G401 (cell line): ENCODE measurements around the gene SPNS1. TPM values are rescaled to one million over a fixed set of nuclear protein-coding genes. Genes with fewer than 3 reads are reported as not detected.
"Not testable (repeated sequence)": the region's sequence is repeated elsewhere in the genome, so short reads cannot be mapped to it uniquely, and the experiment has no call there.

Experiments
- DNase-seq: peaks from one replicate; pipeline ENCODE4 v3.0.0-alpha.2; 2015; ENCODE audit warnings: low spot score
- in situ Hi-C: cut with HindIII; loops from 2 replicates; pipeline ENCODE4 v1.10.0; 2016; ENCODE audit warnings: low sequenced_read_pairs, mixed read lengths
- total RNA-seq: library from RNA; depleted of rRNA; stranded (reverse); fragments of >200 nt; shearing (Covaris generic); gene quantifications from 2 replicates; pipeline ENCODE4 v1.2.3, GENCODE V29; 2014

The SPNS1 gene
- total RNA-seq, 1 experiment from 2014 or later: 81.8 TPM

- in situ Hi-C loops: no loop called here
- peak; percentile 100 for DNase-seq
Measured at GRCh38 chr16:28950648-28951409, 23.7 kb upstream of the SPNS1 start, which contains the start of gene NFATC2IP. Gene NFATC2IP, plus strand, starts transcription at chr16:28950937. Its CDS starts 75 bp downstream, at chr16:28951012.

DNA sequence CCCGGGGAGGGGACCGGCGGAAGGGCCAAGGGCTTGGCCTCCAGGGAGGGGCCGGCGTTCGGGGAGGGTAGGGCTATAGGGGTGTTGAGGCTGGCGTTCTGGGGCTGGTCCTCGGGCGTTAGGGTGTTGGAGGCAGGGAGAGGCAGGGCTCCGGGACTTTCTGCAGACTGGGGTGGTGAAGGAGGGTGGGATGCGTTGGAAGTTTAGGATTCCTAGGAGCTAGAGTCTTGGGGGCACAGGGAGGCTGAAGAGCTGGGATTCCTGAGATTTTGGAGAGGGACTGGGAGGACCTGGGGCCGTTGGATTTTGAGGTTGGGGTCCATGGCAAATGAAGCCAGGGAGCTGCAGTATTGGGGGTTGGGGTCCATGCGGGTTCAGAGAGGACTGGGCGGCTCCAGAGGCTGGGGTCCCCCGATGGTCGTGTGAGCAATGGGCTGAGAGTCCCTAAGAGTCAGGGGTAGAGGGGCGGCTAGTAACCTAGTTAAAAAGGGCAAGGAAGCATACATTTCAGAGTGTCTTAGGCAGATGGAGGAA is 23.1 kb upstream of the SPNS1 start:
- DNase-seq: no peak
- in situ Hi-C loops: no loop called here

DNA sequence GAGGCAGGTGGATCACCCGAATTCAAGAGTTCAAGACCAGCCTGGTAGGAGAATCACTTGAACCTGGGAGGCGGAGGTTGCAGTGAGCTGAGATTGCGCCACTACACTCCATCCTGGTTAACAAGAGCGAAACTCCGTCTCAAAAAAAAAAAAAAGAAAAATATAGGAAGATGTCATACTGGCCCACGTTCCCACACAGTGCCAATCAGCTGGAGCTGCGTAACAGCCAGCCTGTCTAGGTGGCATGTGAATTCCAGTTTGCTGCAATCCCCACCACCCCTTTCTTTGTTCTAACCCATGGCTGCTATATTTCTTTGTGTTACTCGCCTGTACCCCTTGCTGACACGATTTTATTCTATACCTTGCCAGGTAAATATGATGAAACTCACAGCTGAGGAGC is 16.4 kb upstream of the SPNS1 start:
- in situ Hi-C loops: no loop called here
- DNase-seq: no peak

DNA sequence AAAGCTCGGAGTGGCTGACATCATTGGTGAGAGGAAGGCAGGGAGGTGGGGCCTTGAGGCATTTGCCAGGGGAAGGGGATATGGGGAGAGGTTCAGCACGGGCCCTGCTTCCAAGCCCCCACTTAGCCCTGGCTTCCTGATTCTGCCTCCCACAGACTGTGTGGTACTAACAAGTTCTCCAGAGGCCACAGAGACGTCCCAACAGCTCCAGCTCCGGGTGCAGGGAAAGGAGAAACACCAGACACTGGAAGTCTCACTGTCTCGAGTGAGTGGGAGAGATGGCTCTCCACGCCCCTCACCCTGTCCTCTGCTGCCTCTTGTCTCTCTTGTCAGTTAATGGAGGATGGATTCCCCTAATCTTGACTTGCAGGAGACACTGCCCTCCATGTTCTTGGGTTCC is 15.7 kb upstream of the SPNS1 start:
- DNase-seq: no peak
- in situ Hi-C loops: no loop called here

- no peak for DNase-seq
- in situ Hi-C loops: no loop called here
Measured at GRCh38 chr16:28964072-28964471, 10.5 kb upstream of the SPNS1 start.

DNA sequence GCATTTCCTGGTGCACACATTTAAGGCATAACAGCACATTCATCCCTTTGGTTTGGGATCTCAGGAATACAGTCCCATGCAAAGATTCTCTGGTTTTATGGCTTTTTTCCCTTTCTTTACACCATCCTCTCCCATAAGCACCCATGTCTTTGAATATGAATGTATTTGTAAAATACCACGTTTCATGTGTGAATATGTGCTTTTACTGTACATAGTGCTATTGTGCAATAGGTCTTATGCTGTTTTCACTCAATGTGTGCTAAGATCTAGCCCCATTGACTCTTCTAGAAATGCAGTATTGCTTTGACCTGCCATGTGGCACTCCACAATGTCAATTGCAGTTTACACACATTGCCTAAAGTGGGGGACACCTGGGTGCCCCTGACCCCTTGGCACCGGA is 10.1 kb upstream of the SPNS1 start:
- in situ Hi-C loops: no loop called here
- DNase-seq: no peak

DNA sequence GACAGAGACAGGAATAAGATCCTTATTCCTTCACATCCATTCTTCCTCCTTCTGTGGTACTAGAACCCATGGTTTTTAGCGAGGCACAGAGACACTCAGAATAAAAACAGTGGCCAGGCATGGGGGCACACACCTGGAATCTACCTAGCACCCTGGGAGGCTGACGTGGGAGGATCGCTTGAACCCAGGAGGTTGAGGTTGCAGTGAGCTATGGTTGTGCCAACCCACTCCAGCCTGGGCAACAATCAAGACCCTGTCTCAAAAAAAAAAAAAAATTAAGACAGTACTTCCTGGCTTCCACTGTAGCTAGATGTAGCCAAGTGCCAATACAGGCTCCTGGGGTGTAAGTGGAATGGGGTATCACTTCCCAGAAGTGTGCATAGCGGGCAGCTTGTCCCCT is 7.4 kb upstream of the SPNS1 start:
- in situ Hi-C loops: no loop called here
- no peak for DNase-seq

- DNase-seq, in situ Hi-C loops: not testable (repeated sequence)
Measured at GRCh38 chr16:28969696-28970095, 4.9 kb upstream of the SPNS1 start.

DNA sequence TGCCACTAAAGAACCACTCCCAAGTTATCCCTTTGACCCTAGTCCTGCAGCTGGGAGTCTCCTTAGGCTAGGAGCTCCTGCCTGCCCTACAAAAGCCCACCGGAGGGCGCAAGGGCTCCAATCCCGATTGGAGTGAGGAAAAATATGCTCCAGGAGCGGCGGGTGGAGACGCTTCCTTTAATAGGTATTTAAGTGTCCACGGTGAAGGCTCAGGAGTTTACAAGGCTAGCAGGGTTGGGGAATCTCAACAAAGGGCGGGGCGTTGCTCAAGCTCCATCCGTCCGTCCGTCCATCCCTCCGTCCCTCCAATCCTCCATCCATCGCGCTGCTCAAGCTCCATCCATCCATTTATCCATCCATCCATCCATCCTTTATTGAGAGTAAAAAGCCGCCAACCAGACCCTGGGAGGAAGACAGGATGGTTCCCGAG is 556 bp upstream of the SPNS1 start:
- peak; percentile 74 for DNase-seq
- in situ Hi-C loops: no loop called here

DNA sequence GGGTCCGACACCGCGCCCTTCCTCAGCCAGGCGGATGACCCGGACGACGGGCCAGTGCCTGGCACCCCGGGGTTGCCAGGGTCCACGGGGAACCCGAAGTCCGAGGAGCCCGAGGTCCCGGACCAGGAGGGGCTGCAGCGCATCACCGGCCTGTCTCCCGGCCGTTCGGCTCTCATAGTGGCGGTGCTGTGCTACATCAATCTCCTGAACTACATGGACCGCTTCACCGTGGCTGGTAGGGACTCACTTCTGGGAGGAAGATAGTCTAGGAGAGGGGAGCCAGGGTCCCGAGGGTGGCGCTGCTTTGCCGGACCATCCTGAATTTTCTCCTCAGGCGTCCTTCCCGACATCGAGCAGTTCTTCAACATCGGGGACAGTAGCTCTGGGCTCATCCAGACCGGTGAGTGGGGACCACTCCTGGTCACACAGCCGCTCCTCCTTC is 601 bp downstream of the SPNS1 start:
- DNase-seq: no peak
- in situ Hi-C loops: no loop called here

GRCh38 chr16:28977703-28978662 is 3.4 kb downstream of the SPNS1 start:
- in situ Hi-C loops: no loop called here
- DNase-seq: peak; percentile 18

DNA sequence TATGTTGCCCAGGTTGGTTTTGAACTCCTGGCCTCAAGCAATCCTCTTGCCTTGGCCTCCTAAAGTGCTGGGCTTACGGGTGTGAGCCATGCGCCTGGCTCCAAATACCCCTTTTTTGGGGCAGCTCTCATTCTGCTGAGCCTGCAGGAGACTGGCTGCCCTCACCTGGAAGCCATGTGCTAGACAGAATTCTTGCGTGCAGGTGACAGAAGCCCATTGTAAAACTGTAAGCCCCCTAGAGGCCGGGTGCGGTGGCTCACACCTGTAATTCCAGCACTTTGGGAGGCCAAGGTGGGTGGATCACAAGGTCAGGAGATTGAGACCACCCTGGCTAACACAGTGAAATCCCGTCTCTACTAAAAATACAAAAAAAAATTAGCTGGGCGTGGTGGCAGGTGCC is 5.8 kb downstream of the SPNS1 start:
- DNase-seq, in situ Hi-C loops: not testable (repeated sequence)

DNA sequence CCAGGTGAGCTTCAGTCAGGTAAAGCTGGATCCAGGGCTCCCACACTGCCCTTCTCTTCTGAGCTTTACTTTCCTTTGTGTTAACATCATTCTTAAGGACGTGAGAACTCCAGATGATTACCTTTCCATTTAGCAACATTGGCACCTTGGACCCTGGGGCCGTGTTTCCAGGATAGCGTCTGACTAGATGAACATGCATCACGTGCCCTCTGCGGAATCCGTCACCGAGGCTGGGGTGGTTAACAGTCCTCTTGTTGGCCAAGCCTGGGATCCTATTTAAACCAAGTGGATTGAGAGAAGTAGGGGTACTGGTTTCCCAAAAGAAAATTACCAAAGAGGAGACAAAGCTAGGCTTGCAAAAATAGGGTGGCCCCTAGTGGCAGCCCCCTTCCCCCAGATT is 6.4 kb downstream of the SPNS1 start:
- in situ Hi-C loops: no loop called here
- DNase-seq: no peak

DNA sequence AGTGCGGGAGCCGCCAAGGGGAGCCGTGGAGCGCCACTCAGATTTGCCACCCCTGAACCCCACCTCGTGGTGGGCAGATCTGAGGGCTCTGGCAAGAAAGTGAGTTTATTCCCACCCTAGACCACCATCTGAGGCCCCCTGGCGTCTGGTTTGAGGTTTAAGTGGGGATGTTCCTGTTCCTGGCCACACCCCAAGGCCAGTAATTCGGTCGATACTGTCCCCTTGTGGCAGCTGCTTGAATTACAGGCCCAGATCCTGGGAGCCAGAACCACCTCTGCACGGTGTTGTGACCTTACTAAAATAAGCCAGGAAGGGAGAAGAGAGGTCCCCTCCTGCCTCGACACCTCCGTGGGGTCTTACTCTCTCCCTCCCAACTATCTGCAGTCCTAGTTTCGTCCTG is 6.9 kb downstream of the SPNS1 start:
- no peak for DNase-seq
- in situ Hi-C loops: no loop called here

DNA sequence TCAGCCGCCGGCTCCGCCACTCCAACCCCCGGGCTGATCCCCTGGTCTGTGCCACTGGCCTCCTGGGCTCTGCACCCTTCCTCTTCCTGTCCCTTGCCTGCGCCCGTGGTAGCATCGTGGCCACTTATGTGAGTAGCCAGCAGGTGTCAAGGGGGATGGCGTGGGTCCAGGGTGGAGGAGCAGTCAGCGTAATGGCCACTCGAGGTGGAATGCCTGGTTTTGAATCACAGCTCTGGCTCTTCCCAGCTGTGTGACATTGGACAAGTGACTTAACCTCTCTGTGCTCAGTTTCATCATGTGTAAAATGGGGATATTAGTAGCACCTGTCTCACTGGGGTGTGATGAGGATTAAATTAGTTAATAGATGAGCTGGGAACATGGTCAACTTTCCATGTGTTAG is 7.8 kb downstream of the SPNS1 start:
- DNase-seq: no peak
- in situ Hi-C loops: no loop called here

DNA sequence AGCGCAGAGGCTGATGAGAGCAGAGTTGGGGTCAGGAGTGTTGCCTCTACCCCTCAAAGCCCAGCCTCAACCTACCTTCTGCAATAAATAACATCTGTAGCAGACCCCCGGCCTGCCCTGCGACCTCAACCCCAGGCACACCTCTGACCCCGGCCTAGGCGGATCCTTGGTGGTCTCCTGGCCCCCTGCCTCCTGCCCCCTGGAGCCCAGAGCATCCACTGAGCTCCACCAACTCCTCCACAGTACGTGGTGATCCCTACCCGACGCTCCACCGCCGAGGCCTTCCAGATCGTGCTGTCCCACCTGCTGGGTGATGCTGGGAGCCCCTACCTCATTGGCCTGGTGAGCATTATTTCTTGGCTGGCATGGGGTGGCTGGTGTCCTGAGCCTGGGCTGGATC is 8.4 kb downstream of the SPNS1 start:
- DNase-seq: no peak
- in situ Hi-C loops: no loop called here

- DNase-seq: no peak
- in situ Hi-C loops: no loop called here
Measured at GRCh38 chr16:28983644-28984043, 9.1 kb downstream of the SPNS1 start.

DNA sequence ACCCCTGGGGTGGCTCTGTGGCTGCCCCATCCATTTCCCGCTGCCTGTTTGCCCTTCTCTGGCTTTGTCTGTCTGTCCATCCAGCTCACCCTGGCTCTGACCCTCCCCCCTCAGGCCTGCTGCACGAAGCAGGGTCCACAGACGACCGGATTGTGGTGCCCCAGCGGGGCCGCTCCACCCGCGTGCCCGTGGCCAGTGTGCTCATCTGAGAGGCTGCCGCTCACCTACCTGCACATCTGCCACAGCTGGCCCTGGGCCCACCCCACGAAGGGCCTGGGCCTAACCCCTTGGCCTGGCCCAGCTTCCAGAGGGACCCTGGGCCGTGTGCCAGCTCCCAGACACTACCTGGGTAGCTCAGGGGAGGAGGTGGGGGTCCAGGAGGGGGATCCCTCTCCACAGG is 9.5 kb downstream of the SPNS1 start:
- in situ Hi-C loops: no loop called here
- DNase-seq: no peak

DNA sequence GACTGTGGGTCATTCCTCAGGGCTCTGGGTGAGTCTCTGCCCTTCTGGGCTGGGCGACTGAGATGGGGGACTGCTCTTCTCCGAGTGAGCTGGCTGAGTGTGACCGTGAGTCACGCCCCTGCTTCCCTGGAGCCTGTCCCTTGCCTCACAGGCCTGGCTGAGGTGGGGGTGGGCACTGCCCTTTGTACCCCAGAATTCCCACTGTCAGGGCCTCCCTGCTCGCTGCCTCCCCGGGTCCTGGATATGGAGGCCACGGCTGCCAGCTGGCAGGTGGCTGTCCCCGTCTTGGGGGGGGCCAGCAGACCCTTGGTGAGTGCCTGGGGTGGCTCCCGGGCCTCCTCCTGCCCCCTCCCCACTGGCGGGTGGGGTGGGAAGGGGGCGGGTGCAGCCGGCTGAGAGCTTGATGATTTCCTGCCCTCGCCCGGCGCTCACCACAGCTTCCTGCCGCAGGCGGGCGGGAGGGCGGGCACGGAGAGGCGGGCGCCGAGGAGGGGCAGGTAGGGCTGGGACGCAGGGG is 10.1 kb downstream of the SPNS1 start, which contains the start of gene LAT:
Gene LAT, plus strand, starts transcription at position 434 of the 517 bp plus-strand sequence. CDS start 366 bp downstream, outside the sequence.
- in situ Hi-C loops: no loop called here
- DNase-seq: no peak
